ENCODE data around the gene CCL4.
"Not testable (repeated sequence)": the region's sequence is repeated elsewhere in the genome, so short reads cannot be mapped to it uniquely, and the experiment has no call there.

Gene CCL4

GRCh38 chr17:36087897-36088572, 15.6 kb upstream of the CCL4 start:
- not testable (repeated sequence) for DNase-seq (ENCODE audit: low read depth, low spot score)

- no peak for DNase-seq (ENCODE audit: low read depth, low spot score)
Measured at GRCh38 chr17:36088670-36089338, 14.8 kb upstream of the CCL4 start.

GRCh38 chr17:36089339-36089865, 14.2 kb upstream of the CCL4 start:
- no peak for DNase-seq (ENCODE audit: low read depth, low spot score)

- no peak for DNase-seq (ENCODE audit: low read depth, low spot score)
Measured at GRCh38 chr17:36089888-36090836, 13.5 kb upstream of the CCL4 start, which contains the start of gene CCL3. CCL3 (minus strand) TSS chr17:36090143; CDS start chr17:36090058, 85 bp downstream.

- DNase-seq (ENCODE audit: low read depth, low spot score), result no peak
Measured at GRCh38 chr17:36092230-36092629, 11.4 kb upstream of the CCL4 start.

GRCh38 chr17:36092715-36093114, 10.9 kb upstream of the CCL4 start:
- DNase-seq (ENCODE audit: low read depth, low spot score), result not testable (repeated sequence)

- no peak for DNase-seq (ENCODE audit: low read depth, low spot score)
Measured at GRCh38 chr17:36094232-36094631, 9.4 kb upstream of the CCL4 start.

- DNase-seq (ENCODE audit: low read depth, low spot score), result no peak
Measured at GRCh38 chr17:36094746-36095145, 8.9 kb upstream of the CCL4 start.

- no peak for DNase-seq (ENCODE audit: low read depth, low spot score)
Measured at GRCh38 chr17:36095992-36096391, 7.6 kb upstream of the CCL4 start.

- not testable (repeated sequence) for DNase-seq (ENCODE audit: low read depth, low spot score)
Measured at GRCh38 chr17:36099004-36099403, 4.6 kb upstream of the CCL4 start.

- not testable (repeated sequence) for DNase-seq (ENCODE audit: low read depth, low spot score)
Measured at GRCh38 chr17:36104246-36104645, 619 bp downstream of the CCL4 start.

GRCh38 chr17:36104701-36105181, 1.1 kb downstream of the CCL4 start:
- no peak for DNase-seq (ENCODE audit: low read depth, low spot score)

GRCh38 chr17:36105781-36106492, 2.3 kb downstream of the CCL4 start:
- no peak for DNase-seq (ENCODE audit: low read depth, low spot score)

GRCh38 chr17:36106493-36106835, 2.8 kb downstream of the CCL4 start:
- no peak for DNase-seq (ENCODE audit: low read depth, low spot score)

GRCh38 chr17:36107660-36108059, 4.0 kb downstream of the CCL4 start:
- no peak for DNase-seq (ENCODE audit: low read depth, low spot score)

- not testable (repeated sequence) for DNase-seq (ENCODE audit: low read depth, low spot score)
Measured at GRCh38 chr17:36108265-36108664, 4.6 kb downstream of the CCL4 start.

- no peak for DNase-seq (ENCODE audit: low read depth, low spot score)
Measured at GRCh38 chr17:36111068-36111490, 7.5 kb downstream of the CCL4 start.

GRCh38 chr17:36112572-36112971, 8.9 kb downstream of the CCL4 start:
- DNase-seq (ENCODE audit: low read depth, low spot score), result no peak

- DNase-seq (ENCODE audit: low read depth, low spot score), result not testable (repeated sequence)
Measured at GRCh38 chr17:36113131-36113530, 9.5 kb downstream of the CCL4 start.

GRCh38 chr17:36114971-36115648, 11.5 kb downstream of the CCL4 start:
- DNase-seq (ENCODE audit: low read depth, low spot score), result not testable (repeated sequence)

- DNase-seq (ENCODE audit: low read depth, low spot score), result not testable (repeated sequence)
Measured at GRCh38 chr17:36115649-36115977, 12.0 kb downstream of the CCL4 start.
